NCI-H82 treated with DMSO at 0.1 percent for 48 hours (cell line): ENCODE results near the gene TLR3.
"Not testable (repeated sequence)": the region's sequence is repeated elsewhere in the genome, so short reads cannot be mapped to it uniquely, and the experiment has no call there.

Experiments used
- DNase-seq: peaks from one replicate; lab custom pipeline; 2025; ENCODE audit not compliant: unreplicated experiment; lab: John Stamatoyannopoulos, UW

TLR3 gene

GRCh38 chr4:186047501-186047900, 21.5 kb upstream of the TLR3 start:
- DNase-seq = not testable (repeated sequence)

DNA sequence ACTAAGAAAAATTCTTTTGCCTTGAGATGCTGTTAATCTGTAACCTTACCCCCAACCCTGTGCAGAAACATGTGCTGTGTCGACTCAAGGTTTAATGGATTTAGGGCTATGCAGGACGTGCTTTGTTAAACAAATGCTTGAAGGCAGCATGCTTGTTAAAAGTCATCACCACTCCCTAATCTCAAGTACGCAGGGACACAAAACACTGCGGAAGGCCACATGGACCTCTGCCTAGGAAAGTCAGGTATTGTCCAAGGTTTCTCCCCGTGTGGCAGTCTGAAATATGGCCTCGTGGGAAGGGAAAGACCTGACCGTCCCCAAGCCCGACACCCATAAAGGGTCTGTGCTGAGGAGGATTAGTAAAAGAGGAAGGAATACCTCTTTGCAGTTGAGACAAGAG, 18.8 kb upstream of the TLR3 start:
- DNase-seq = not testable (repeated sequence)

- no peak for DNase-seq
Observed at GRCh38 chr4:186051096-186051495, 17.9 kb upstream of the TLR3 start.

DNA sequence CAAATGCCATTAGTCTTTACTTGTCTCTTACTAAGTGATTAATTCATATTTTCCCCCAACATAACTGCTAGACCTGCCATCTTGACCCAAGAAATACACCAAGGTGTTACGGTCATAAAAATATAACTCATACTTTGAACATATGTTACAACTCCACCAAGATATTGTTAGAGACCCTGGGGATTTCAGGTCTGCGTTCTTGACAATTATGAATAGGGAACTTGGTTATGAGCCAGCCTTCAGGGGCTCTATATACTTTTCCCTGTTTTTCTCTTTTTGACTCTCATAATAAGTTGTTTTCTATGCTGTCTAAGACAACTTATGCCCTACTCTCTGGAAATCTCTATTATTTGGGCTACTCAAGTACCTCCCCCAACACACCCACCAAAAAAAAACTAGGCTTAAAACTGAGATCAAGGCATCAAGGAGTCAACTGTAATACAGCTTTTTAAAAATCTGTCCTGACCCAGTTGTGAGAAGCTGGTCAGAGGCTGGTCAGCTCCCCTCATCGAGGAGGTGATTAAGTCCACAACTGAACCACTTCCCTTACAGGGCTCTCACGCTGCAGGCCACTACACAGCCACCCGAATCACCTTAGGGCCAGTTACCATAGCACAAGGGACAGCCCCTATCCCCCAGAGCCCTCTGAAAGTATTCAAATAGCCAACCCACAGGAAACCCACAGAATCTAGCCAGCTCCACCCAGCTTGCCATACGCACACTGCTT, 10.5 kb upstream of the TLR3 start:
- DNase-seq = no peak

DNA sequence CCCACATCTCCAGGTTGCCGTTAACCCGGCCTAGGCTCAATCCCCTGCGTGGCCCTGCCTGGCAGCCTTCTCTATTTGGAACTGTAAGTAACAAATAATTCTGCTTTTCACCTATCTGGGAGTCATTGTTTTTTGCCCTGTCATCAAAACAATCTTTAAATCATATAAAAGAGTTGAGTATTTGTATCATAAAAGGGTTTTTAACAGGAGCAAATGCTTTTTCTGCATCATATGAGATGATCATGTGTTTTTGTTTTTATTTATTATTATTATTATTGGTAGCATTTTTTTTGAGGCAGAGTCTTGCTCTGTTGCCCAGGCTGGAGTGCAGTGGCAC, 10.0 kb upstream of the TLR3 start:
- no peak for DNase-seq

- no peak for DNase-seq
Observed at GRCh38 chr4:186061921-186062320, 7.0 kb upstream of the TLR3 start.

DNA sequence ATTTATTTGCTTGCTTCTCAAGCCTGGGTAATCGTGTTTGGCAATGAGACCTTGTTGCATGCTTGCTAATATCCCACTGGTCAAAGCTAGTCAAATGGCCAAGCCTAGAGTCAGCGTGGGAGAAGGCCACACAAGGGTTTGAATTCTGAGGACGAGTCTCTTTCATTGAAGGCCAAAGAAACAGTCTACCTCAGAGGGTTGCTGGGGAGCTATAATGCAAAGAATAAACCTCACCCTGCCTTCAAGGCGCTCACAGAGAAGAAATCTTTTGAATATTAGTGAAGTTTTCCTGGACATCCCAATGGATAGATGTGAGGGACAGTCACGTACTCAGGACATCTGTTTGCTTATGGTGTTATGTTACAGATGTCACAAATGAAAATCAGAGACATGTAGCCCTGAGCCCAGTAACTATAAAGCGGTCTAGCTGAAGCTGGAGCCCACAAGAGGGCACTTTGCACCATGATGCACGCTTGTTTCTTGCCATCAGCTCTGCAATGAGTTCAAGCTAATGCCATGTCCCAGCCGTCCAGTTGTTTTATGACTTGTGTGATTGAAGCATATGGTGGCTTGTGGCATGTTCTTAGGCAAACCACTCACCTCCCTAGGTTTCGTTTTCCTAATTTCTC, 1.1 kb upstream of the TLR3 start:
- DNase-seq = no peak

DNA sequence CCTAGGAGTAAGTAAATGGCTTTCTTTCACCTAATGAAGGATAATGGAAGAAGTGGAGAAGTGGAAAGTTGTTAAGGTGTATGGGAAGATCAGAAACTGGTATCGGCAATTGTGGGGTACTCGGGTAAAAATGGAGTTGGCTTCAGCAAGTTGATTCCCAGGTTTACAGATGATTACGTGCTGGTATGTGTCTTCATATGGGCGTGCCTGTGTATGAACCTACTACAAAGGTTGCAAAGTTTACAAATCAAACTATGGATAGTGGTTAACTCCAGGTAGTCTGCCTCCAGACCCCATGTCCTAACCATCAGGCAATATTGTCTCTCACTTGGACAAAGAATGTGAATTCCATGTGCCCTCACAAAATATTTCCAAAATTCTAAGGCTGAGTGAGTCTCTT, 773 bp downstream of the TLR3 start:
- DNase-seq = no peak

- DNase-seq = no peak
Observed at GRCh38 chr4:186072516-186072915, 3.6 kb downstream of the TLR3 start.

DNA sequence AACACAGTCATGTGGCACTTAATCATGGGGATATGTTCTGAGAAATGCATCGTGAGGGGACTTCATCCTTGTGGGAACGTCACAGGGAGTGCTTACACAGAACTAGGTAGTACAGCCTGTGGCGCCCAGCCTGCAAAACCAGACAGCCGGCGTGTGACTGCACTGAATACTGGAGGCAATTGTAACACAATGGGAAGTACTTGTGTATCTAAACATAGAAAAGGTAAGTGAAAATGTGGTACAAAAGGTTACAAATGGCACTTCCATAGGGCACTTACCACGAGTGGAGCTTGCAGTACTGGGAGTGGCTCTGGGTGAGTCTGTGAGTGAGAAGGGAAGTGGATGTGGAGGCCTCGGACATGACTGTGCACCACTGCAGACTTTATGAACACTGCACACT, 5.2 kb downstream of the TLR3 start:
- no peak for DNase-seq

DNA sequence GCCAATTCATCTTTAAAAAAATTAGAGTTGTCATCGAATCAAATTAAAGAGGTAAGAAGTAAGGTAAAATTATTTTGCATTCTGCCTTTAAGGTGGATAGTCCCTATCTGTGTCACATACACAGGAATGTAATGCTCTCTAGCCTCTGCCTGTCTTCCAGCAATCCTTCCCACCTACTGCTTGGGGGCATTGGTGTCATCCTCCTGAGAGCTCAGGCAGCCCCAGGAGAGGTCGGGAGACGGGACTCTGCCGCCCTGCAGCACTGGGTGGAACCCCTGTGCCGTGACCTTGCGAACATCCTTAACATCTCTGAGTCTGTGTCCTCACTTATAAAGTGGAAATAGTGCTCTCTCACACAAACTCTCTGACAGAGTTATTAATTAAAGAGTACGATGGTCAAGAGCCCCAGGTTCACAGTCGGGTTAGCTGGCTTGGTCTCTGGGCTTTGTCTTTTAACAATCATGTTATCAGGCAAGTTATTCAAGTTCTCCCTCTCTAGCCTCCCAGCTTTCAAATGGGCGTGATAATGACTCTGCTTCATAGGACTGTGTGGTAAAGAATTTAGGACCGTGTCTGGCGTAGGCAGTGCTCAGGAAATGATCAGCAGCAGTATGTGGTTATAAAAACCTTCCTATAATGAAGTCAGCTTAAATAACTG, 10.2 kb downstream of the TLR3 start:
- no peak for DNase-seq

DNA sequence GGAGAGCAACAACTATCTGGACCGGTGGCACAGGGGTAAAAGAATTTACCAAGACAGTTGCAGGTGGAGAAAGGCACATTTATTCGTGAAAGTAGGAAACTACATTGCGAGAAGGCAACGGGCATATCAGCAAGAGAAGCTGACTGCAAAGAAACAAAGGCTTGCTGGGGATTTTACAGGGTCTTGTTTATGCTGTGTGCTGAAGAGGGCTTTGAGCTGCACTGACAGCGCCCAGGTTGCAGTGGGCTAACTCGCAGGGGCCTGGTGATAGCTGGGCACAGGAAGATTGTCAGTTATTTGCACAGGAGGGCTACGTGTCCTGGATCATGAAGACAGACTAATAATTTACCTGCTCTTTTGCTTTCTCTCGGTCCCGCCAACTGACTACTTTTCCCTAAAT, 10.7 kb downstream of the TLR3 start:
- no peak for DNase-seq

- DNase-seq = no peak
Observed at GRCh38 chr4:186081202-186081807, 12.3 kb downstream of the TLR3 start.

DNA sequence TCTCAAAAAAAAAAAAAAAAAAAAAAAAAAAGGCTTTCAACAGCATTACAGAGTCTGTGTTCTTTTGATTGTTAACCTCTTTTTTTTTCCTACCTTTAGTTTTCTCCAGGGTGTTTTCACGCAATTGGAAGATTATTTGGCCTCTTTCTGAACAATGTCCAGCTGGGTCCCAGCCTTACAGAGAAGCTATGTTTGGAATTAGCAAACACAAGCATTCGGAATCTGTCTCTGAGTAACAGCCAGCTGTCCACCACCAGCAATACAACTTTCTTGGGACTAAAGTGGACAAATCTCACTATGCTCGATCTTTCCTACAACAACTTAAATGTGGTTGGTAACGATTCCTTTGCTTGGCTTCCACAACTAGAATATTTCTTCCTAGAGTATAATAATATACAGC, 13.3 kb downstream of the TLR3 start:
- no peak for DNase-seq

DNA sequence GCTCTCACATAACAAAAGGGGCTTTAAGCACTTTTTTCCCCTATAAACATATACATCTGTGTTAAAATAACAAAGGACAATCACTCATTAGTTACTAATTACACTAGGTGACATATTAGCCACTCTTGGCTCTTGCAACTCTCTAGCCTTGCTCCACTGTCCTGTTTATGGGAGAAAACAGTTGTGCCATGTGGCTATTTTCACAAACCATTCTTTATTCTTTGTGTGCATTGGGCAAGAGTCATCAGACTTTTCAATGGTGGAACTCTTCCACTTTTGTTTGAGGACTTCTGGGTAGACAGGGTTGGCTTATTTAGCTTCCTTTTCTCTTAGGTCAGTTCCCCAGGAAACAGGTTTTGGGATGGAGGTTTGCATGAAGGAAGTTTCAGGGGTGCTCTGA, 19.6 kb downstream of the TLR3 start:
- DNase-seq = no peak

DNA sequence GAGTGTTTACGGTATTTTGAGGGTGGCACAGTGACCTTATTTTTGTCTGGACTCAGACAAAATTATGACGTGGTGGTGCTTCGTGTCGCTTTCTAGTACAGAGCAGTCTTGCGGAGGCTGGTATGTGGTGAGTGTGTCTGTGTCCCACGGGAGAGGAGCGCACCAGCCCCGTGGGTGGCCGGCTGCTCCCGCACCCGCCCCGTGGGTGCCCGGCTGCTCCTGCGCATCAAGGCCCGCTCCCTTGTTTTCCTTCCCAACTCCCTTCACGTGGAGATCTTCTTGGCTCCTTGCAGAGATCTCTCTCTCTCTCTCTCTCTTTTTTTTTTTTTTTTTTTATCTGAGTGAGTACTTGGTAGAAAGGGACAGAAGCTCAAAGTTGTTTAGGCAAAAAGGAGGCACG, 23.3 kb downstream of the TLR3 start:
- no peak for DNase-seq

DNA sequence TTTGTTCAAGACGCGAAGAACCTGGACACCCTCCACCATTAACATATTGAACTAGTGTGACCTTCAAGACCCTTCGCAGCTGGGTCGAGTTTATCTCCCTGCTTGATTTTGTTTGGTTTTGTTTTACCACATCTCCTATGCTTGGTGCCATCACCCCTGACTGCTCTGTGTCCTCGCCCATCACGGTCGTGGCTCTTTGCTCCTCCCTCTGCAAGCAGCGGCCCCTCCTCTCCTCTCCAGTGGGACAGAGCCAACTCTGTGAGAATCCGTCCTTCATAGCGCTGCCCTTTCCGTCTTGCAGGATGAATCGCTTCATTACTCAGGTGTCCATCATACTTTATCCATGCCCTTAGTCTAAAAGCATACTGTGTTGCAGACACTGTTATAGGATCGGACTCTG, 26.4 kb downstream of the TLR3 start:
- DNase-seq = no peak

DNA sequence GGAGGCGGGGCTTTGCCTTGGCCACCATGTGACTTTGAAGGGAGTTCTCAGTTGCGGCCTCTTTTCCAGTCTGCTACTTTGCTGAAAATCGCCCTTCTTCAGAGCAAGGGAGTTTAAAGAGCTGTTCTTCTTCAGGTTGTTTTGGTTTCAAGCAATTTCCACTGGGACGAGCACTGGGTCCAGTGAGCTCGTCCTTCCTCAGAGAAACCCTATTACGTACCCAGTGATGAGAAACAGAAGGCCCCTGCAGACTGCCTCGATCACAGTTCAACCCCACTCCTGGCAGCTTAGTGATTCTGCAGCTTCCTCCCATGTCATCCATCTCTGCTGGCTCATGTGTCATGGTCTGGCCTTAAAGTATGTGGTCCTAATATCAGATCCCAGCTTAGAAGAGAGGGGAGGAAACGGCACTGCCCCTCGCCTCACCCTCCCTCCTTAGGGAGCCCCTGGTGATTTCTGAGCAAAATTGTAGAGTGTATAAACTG, 27.8 kb downstream of the TLR3 start:
- no peak for DNase-seq

- DNase-seq = no peak
Observed at GRCh38 chr4:186097386-186097785, 28.4 kb downstream of the TLR3 start.

- no peak for DNase-seq
Observed at GRCh38 chr4:186102931-186103330, 34.0 kb downstream of the TLR3 start.

- DNase-seq = no peak
Observed at GRCh38 chr4:186104114-186104889, 35.3 kb downstream of the TLR3 start, which contains the start of gene FAM149A. Gene FAM149A, plus strand, starts transcription at chr4:186104704.
